GM12875 (cell line): ENCODE measurements around the gene LIMS2.

Source experiments
- H3K4me3 ChIP-seq: one replicate; pipeline ENCODE4 v1.5.1; 2011; ENCODE audit warnings: low read depth, low read length, control low read depth
- CTCF ChIP-seq: IDR thresholded peaks from 2 replicates; pipeline ENCODE4 v1.5.1; 2011; ENCODE audit warnings: low read depth, mild to moderate bottlenecking, control low read depth, inconsistent platforms, low read length, moderate library complexity, borderline replicate concordance; ENCODE audit not compliant: insufficient read depth

LIMS2 gene

GRCh38 chr2:127665267-127665893 is 9.9 kb downstream of the LIMS2 start:
- no peak overlapping the region for H3K4me3 ChIP-seq
- TF ChIP-seq CTCF, result no peak

GRCh38 chr2:127664895-127665225 is 10.5 kb downstream of the LIMS2 start:
- TF ChIP-seq CTCF, result no peak
- no peak overlapping the region for H3K4me3 ChIP-seq

- no peak for TF ChIP-seq CTCF
- H3K4me3 ChIP-seq, result no peak overlapping the region
Observed at GRCh38 chr2:127664065-127664894, 11.1 kb downstream of the LIMS2 start.

DNA sequence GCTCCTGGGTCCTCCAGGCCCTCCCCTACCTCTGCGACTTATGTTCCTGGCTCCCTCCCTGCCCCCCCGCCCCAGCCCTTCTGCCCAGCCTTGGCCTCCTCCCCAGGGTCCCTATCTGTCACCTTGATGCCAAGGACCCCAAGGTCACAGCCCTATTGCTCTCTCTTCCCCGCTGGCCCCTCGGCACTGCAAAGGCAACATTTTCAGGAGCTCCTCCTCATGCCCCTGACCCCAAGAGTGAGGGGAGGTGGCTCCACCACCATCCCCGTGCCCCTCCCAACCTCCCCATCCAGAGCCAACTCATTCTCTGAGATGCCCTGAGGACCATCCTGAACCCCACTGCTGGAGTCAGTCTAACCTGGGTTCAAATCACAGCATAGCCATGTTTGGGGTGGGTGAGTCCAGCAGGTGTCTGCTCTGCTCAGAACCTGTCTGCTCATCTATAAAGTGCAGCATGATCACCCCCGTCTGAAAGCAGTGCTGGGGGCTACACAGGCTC is 11.7 kb downstream of the LIMS2 start:
- TF ChIP-seq CTCF, result no peak
- H3K4me3 ChIP-seq, result no peak overlapping the region

DNA sequence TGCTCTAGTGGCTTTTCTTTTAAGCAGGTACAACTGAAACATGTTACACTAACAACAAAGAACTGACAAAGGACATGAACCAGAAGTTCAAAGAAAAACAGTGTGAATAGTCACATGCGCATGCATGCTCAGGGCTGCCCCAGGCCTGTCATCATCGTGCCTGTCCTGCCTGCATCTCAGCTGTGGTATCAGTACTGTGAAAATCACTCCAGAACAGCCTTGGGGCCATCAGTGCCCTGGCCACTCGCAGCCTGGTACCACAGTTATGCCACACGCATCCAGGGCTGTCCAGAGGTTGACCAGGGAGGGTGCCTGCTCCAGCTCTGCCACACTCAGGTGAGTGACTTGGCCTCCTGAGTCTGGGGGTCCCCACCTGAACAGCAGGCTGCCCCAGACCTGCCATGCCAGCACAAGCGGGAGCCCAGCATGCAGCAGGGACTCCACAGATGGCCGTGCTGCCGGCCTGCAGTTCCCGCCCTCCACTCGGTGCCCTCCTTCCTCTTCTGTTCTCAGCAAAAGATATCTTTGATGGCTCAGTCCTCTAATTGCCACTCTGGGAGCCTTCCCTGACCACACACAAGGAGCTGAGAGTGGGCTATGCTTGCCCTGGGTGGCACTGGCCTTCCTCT is 12.3 kb downstream of the LIMS2 start:
- H3K4me3 ChIP-seq, result no peak overlapping the region
- no peak for TF ChIP-seq CTCF

DNA sequence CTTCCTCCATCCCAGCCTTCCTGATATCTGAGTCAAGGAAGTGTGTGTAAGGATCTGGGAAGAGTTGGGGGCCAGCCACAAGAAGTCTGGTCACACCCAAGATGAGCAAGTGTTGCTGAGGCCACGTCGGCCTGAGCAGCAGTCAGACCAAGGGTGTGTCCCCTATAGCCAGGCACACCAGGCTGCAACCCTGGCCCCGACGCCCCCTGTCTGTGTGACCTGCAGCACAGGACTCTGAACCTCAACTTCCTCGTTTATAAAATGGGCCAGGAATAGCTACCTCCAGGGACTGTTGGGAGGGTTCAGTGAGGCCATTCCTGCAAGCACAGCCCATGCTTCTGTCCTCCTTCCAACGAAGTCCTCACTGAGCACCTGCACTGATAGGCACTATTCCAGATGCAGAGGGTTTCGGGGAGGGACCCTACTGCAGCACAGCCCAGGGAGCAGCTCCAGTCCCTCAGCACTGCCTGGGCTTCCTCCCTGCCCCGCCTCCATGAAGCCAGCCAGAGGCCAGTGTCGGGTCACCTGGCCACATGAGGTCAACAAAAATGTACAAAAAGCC is 13.3 kb downstream of the LIMS2 start:
- no peak for TF ChIP-seq CTCF
- no peak overlapping the region for H3K4me3 ChIP-seq
